Measurements from ENCODE around the gene CHMP2A. TPM values are rescaled to one million over a fixed set of nuclear protein-coding genes. Genes with fewer than 3 reads are reported as not detected.
A peak's percentile ranks its signal among the peaks of the same experiment; 100 is the strongest.

CHMP2A gene
- total and polyA plus RNA-seq, 2 of the 13 experiments (the other 11 are each of a cell fraction or from before 2014, with no cell fraction given): 49.7 to 55.0 TPM

- TF ChIP-seq ZFP41 (CRISPR knock-in tag; IDR thresholded peaks at IDR 0.05; ENCODE audit: borderline replicate concordance): 0 out of 2 replicates have a peak, but pooled peaks have one; percentile 25
- peak in 1 of 2 experiments; percentile 38; a peak in 1 of 4 replicates for TF ChIP-seq REST (IDR thresholded peaks at IDR 0.05; ENCODE audit: borderline replicate concordance in 1 of 2, low read depth in 1 of 2, low read length in 2 of 2)
- peak; percentile 79 for TF ChIP-seq ATF1 (CRISPR knock-in tag; IDR thresholded peaks at IDR 0.05)
- TF ChIP-seq ZNF510 (CRISPR knock-in tag; IDR thresholded peaks at IDR 0.05; ENCODE audit: low read depth): 0 out of 2 replicates have a peak, but pooled peaks have one; percentile 50
- 0 out of 2 replicates have a peak, but pooled peaks have one; percentile 41 for TF ChIP-seq ZNF841 (CRISPR knock-in tag; IDR thresholded peaks at IDR 0.05; ENCODE audit: borderline replicate concordance)
- TF ChIP-seq MTA1 (CRISPR knock-in tag; IDR thresholded peaks at IDR 0.05; ENCODE audit: borderline replicate concordance): peak; percentile 55; the same call in 1 of the 2 replicates
- TF ChIP-seq PPARG (CRISPR knock-in tag; conservative IDR thresholded peaks at IDR 0.05): peak; percentile 43; the same call in 1 of the 2 replicates
- TF ChIP-seq CHCHD3 (CRISPR knock-in tag; IDR thresholded peaks at IDR 0.05): no peak
- TF ChIP-seq PAF1 (CRISPR knock-in tag; IDR thresholded peaks at IDR 0.05): no peak
- TF ChIP-seq ZNF749 (CRISPR knock-in tag; IDR thresholded peaks at IDR 0.05; ENCODE audit: borderline replicate concordance): peak; percentile 46; the same call in 1 of the 2 replicates
- TF ChIP-seq ZNF256 (CRISPR knock-in tag; conservative IDR thresholded peaks at IDR 0.05): 0 out of 2 replicates have a peak, but pooled peaks have one; percentile 36
- peak; percentile 81 for TF ChIP-seq SKI (IDR thresholded peaks at IDR 0.05; ENCODE audit: partially characterized antibody)
- TF ChIP-seq HNRNPH1 (optimal IDR thresholded peaks at IDR 0.05; ENCODE audit: low read depth, low read length): no peak
- TF ChIP-seq CEBPG (CRISPR knock-in tag; IDR thresholded peaks at IDR 0.05): no peak
- TF ChIP-seq ZNF513 (CRISPR knock-in tag; conservative IDR thresholded peaks at IDR 0.05): peak; percentile 87; the same call in 1 of the 2 replicates
- TF ChIP-seq DMAP1 (CRISPR knock-in tag; IDR thresholded peaks at IDR 0.05): peak; percentile 56; the same call in 1 of the 2 replicates
- no peak for TF ChIP-seq SMARCE1 (IDR thresholded peaks at IDR 0.05; ENCODE audit: borderline replicate concordance)
- TF ChIP-seq HOXA9 (CRISPR knock-in tag; IDR thresholded peaks at IDR 0.05; ENCODE audit: borderline replicate concordance): 0 out of 2 replicates have a peak, but pooled peaks have one; percentile 13
- TF ChIP-seq TRAFD1 (CRISPR knock-in tag; IDR thresholded peaks at IDR 0.05; ENCODE audit: borderline replicate concordance): no peak
Measured at GRCh38 chr19:58543826-58544590, 10.9 kb downstream of the CHMP2A start, which contains the start of gene TRIM28 (continued).
